ENCODE results near the gene SCUBE1.

Gene SCUBE1

DNA sequence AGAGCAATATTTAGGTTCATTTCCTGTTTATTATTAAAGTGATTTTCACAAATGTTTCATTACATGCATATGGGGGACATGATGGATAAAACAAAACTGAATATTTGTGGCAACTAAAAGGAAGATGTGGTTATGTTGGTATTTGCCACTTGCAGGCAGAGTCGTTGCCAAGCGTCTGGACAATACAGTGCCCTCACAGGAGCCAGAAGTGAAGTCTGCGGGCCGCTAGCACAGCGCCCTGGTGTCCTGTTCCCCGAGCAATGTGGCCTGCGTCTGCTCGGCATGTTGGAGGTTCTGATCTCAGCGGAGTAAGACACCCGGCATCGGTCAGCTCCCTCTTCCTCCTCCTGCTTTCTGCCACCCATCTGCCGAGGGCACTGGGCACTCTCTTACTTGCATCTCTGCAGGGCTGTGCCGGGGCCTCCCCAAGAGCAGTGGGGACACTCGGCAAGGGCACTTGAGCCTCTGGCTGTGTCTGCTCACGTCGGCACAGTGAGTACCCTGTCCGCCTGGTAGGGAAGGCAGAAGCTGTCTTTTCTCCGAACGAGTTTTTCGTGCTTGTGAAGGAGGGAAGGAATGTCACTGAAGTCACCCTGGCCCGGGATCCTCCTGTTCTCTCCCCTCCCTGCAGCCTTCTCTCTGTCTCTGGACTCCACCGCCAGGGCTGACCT is 145.8 kb downstream of the SCUBE1 start:
- Histone ChIP-seq H3K27ac (no peak overlapping the region), H3K9me3 (no peaks in the 10 kb centered on the region), H3K4me1 (ENCODE audit: control insufficient read depth in 1 of 2, insufficient read depth in 1 of 2, low read depth in 1 of 2, low read length in 1 of 2) (no peaks in the 10 kb centered on the region), H3K36me3 (no peaks in the 10 kb centered on the region), H3K27me3 (peaks cover 6% of the 10 kb centered on the region), H3K4me3 (ENCODE audit: low read depth in 1 of 2, low read length in 1 of 2) (no peak overlapping the region)
- TF ChIP-seq, protein P1, sequence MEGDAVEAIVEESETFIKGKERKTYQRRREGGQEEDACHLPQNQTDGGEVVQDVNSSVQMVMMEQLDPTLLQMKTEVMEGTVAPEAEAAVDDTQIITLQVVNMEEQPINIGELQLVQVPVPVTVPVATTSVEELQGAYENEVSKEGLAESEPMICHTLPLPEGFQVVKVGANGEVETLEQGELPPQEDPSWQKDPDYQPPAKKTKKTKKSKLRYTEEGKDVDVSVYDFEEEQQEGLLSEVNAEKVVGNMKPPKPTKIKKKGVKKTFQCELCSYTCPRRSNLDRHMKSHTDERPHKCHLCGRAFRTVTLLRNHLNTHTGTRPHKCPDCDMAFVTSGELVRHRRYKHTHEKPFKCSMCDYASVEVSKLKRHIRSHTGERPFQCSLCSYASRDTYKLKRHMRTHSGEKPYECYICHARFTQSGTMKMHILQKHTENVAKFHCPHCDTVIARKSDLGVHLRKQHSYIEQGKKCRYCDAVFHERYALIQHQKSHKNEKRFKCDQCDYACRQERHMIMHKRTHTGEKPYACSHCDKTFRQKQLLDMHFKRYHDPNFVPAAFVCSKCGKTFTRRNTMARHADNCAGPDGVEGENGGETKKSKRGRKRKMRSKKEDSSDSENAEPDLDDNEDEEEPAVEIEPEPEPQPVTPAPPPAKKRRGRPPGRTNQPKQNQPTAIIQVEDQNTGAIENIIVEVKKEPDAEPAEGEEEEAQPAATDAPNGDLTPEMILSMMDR (IDR thresholded peaks at IDR 0.05) = no peak

DNA sequence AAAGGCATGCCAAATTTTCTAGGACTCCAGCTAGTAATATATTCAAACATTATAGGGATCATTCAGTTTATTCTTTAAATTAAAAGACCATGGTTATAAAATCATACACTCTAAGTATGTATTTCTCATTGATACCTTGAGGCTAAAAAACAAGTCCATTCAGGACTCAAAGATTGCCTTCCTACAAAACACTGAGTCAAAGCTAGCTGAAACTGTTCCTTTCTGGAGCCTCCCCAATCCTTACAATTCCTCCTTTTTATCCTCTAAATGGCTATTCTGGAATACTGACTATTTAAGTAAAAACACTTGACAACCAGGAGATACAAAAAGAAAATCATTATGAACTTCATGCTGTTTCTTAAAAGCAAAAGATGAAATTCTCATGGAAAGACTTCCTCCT is 151.3 kb downstream of the SCUBE1 start:
- TF ChIP-seq, protein P1 (IDR thresholded peaks at IDR 0.05) = no peak
- H3K4me1 ChIP-seq (ENCODE audit: control insufficient read depth in 1 of 2, insufficient read depth in 1 of 2, low read depth in 1 of 2, low read length in 1 of 2) = peaks cover 6 to 7% of the 10 kb centered on the region in 2 experiments
- no peaks in the 10 kb centered on the region for H3K36me3 ChIP-seq
- H3K27me3 ChIP-seq = no peaks in the 10 kb centered on the region
- no peak overlapping the region for H3K27ac ChIP-seq
- H3K4me3 ChIP-seq (ENCODE audit: low read depth in 1 of 2, low read length in 1 of 2) = no peak overlapping the region
- H3K9me3 ChIP-seq = no peaks in the 10 kb centered on the region

DNA sequence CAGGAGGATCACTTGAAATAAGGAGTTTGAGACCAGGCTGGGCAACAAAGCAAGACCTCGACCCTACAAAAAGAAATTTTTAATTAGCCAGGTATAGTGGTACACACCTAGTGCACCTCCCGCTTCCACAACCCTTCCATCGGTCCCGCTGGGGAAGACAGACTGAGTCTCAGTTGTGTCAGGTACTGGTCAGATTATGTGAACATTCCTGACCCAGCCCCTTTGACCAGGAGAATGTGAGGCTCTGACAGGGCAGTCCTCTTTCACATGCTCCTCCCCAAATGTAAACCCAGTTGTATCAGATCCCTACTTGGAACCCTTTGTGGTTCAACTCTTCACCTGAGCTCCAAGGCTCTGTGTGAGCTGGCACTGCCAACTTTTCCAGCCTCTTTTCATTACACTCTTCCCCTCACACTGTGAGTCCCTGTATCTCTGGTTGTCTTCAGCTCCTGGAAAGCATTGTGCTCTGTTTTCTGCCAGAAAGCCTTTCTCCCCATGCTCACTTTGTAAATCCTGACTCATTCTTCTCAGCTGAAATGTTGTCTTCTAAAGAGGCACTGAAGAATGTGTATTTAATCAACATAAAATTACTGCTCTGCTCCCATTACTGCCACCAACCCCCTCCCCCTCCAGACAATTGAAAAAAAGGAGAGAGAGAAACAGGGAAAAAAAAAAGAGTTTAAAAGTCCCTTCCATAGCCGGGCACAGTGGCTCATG is 154.2 kb downstream of the SCUBE1 start:
- no peaks in the 10 kb centered on the region for H3K36me3 ChIP-seq
- H3K9me3 ChIP-seq = no peaks in the 10 kb centered on the region
- H3K27ac ChIP-seq = no peak overlapping the region
- H3K4me1 ChIP-seq (ENCODE audit: control insufficient read depth in 1 of 2, insufficient read depth in 1 of 2, low read depth in 1 of 2, low read length in 1 of 2) = peaks cover 28 to 30% of the 10 kb centered on the region in 2 experiments
- H3K4me3 ChIP-seq (ENCODE audit: low read depth in 1 of 2, low read length in 1 of 2) = no peak overlapping the region
- no peaks in the 10 kb centered on the region for H3K27me3 ChIP-seq
- TF ChIP-seq, protein P1 (IDR thresholded peaks at IDR 0.05) = no peak

DNA sequence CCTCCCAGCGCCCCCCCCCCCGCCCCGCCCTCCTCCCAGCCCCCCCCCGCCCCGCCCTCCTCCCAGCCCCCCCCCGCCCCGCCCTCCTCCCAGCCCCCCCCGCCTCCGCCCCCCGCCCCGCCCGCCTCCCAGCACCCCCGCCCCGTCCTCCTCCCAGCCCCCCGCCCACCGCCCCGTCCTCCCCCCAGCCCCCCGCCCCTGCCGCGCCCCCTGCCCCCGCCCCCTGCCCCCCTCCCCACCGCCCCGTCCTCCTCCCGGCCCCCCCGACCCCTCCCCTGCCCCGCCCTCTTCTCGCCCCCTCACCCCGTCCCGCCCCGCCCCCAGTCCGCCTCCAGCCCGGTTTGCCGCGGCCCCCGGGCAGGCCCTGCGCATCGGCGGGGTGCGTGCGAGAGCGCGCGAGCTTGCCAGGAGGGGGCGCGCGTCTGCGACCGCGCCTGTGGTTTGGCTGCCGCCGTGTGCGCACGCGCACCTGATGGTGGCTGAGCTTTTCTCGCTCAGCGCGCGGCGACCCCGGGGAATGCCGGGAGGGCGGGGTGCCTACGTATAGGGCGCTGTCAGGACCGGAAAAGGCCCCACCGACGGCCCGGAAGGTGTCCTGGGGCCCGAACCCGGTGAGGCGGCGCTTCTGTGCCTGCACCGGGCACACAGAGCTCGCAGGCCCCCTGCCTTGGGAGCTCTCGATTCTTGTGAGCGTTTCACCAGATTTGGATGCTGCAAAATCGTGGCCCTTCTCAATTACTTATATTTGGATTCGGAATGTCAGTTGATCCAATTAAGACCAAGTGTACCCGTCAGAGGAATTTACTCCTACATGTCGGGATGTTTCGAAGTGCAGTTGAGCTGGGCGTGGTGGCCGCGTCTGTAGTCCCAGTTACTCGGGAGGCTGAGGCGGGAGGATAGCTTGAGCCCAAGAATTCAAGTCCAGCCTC is 155.7 kb downstream of the SCUBE1 start:
- peaks cover 39 to 42% of the 10 kb centered on the region in 2 experiments for H3K4me1 ChIP-seq (ENCODE audit: control insufficient read depth in 1 of 2, insufficient read depth in 1 of 2, low read depth in 1 of 2, low read length in 1 of 2)
- no peaks in the 10 kb centered on the region for H3K9me3 ChIP-seq
- TF ChIP-seq, protein P1 (IDR thresholded peaks at IDR 0.05) = peak; percentile 95
- H3K27ac ChIP-seq = peak overlapping the region; percentile 94
- H3K27me3 ChIP-seq = no peaks in the 10 kb centered on the region
- H3K36me3 ChIP-seq = peaks cover 5% of the 10 kb centered on the region
- H3K4me3 ChIP-seq (ENCODE audit: low read depth in 1 of 2, low read length in 1 of 2) = peak overlapping the region; percentile 71 to 86
